CD4-positive, alpha-beta T cell (primary cell): Measurements from ENCODE around the gene CHIC2. TPM values are rescaled to one million over a fixed set of nuclear protein-coding genes. Genes with fewer than 3 reads are reported as not detected.

Source experiments
- ATAC-seq: fragments of 200-7000 bp; cut with Tn5 transposase; one replicate; pipeline ENCODE4 v1.10.0; 2022; ENCODE audit warnings: mild to moderate bottlenecking; ENCODE audit not compliant: poor library complexity
- CTCF ChIA-PET: fragments of 350-600 bp; sonication (Branson Sonifier 250); formaldehyde crosslinking; loops from one replicate; lab custom pipeline; 2021; ENCODE audit warnings: antibody characterized with exemption, inconsistent platforms; lab: Charles Lee
- POLR2A ChIA-PET: fragments of 350-600 bp; sonication (Branson Sonifier 250); formaldehyde crosslinking; loops from one replicate; lab custom pipeline; 2021; ENCODE audit warnings: antibody characterized with exemption, inconsistent platforms; lab: Charles Lee
- DNase-seq, 14 experiments: peaks; one replicate each; pipeline ENCODE4 v3.0.0-alpha.2; 2013 to 2020; ENCODE audit warnings: mixed read lengths in 2 of 14
- H3K27ac ChIP-seq, 2 donors: one replicate each; pipeline versions ENCODE4 v1.5.1 to v1.7.0; 2013; ENCODE audit warnings: low read length in 2 of 2, low read depth in 1 of 2, mild to moderate bottlenecking in 1 of 2
- H3K27me3 ChIP-seq, 2 experiments: 1 replicate in 1 of 2; 2 replicates in 1 of 2; pipeline versions ENCODE4 v1.6.1 to v1.7.0; 2013; ENCODE audit warnings: low read length in 2 of 2, control low read depth in 1 of 2, mild to moderate bottlenecking in 1 of 2, moderate library complexity in 1 of 2; ENCODE audit not compliant: insufficient read depth in 2 of 2, control insufficient read depth in 1 of 2
- H3K36me3 ChIP-seq: one replicate; pipeline ENCODE4 v1.6.1; 2013; ENCODE audit warnings: low read length, control low read depth; ENCODE audit not compliant: insufficient read depth
- H3K4me1 ChIP-seq: one replicate; pipeline ENCODE4 v1.6.1; 2013; ENCODE audit warnings: low read length, control low read depth; ENCODE audit not compliant: insufficient read depth
- H3K4me3 ChIP-seq: one replicate; pipeline ENCODE4 v1.5.1; 2013; ENCODE audit warnings: mild to moderate bottlenecking, low read length, moderate library complexity
- H3K9me3 ChIP-seq, 2 experiments: 1 replicate in 1 of 2; 2 replicates in 1 of 2; pipeline versions ENCODE4 v1.6.1 to v1.7.0; 2013; ENCODE audit warnings: low read length in 2 of 2, mild to moderate bottlenecking in 2 of 2, control low read depth in 1 of 2, moderate library complexity in 1 of 2; ENCODE audit not compliant: control insufficient read depth in 1 of 2, insufficient read depth in 1 of 2
- H3K27ac Mint-ChIP-seq: one replicate; pipeline ENCODE4 v1.8.0; 2020; ENCODE audit warnings: mixed read lengths
- H3K27me3 Mint-ChIP-seq: one replicate; pipeline ENCODE4 v1.8.0; 2021; ENCODE audit warnings: mixed read lengths
- H3K36me3 Mint-ChIP-seq: one replicate; pipeline ENCODE4 v1.8.0; 2021; ENCODE audit warnings: low read depth, mixed read lengths
- H3K4me1 Mint-ChIP-seq: one replicate; pipeline ENCODE4 v1.8.0; 2021; ENCODE audit warnings: low read depth, mixed read lengths
- H3K4me3 Mint-ChIP-seq: one replicate; pipeline ENCODE4 v1.8.0; 2020; ENCODE audit warnings: mild to moderate bottlenecking, mixed read lengths
- H3K9me3 Mint-ChIP-seq: one replicate; pipeline ENCODE4 v1.8.0; 2020; ENCODE audit warnings: mixed read lengths
- intact Hi-C, 2 experiments: fragments of 100-400 bp; cut with DNase I in 1 of 2; cut with micrococcal nuclease in 1 of 2; formaldehyde crosslinking; loops; one replicate each; pipeline versions ENCODE4 v1.15.1 to v1.9.0; 2023 to 2025; cut with DNase I, micrococcal nuclease
- total RNA-seq, 174 experiments: library from RNA in 2 of 174; stranded (reverse) in 2 of 174; gene quantifications; one replicate each; pipeline ENCODE4 v1.2.3 and lab custom pipeline; 2021 to 2026
- TF ChIP-seq, protein P1 (sequence below): fragments of 200-600 bp; IDR thresholded peaks from one replicate; pipeline ENCODE4 v1.8.0; 2022; ENCODE audit warnings: antibody characterized with exemption, mild to moderate bottlenecking

CHIC2 gene
- total RNA-seq, 2 experiments from 2014 or later: 53.8 to 59.2 TPM

DNA sequence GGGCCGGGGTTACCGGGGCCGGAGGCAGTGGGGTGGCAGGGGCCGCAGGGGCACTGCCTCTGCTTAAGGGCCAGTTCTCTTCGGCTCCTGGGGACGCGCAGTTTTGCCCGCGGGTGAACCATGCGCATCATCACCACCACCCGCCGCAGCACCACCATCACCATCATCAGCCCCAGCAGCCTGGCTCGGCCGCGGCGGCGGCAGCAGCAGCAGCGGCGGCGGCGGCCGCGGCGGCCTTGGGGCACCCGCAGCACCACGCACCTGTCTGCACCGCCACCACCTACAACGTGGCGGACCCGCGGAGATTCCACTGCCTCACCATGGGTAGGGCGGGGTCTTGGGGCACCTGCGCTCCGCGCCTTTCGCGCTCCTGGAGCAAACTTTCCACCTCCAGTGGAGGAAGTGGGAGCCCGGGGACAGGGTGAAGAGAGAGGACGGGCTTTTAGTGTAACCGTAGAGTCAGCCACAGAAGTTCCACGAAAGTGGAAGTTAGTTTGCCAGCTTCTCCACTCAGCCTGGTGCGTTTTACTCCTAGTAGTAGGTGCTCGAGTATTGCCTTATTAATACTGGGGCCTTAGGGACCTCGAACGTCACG, 36.3 kb upstream of the CHIC2 start:
- TF ChIP-seq, protein P1, sequence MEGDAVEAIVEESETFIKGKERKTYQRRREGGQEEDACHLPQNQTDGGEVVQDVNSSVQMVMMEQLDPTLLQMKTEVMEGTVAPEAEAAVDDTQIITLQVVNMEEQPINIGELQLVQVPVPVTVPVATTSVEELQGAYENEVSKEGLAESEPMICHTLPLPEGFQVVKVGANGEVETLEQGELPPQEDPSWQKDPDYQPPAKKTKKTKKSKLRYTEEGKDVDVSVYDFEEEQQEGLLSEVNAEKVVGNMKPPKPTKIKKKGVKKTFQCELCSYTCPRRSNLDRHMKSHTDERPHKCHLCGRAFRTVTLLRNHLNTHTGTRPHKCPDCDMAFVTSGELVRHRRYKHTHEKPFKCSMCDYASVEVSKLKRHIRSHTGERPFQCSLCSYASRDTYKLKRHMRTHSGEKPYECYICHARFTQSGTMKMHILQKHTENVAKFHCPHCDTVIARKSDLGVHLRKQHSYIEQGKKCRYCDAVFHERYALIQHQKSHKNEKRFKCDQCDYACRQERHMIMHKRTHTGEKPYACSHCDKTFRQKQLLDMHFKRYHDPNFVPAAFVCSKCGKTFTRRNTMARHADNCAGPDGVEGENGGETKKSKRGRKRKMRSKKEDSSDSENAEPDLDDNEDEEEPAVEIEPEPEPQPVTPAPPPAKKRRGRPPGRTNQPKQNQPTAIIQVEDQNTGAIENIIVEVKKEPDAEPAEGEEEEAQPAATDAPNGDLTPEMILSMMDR: no peak

DNA sequence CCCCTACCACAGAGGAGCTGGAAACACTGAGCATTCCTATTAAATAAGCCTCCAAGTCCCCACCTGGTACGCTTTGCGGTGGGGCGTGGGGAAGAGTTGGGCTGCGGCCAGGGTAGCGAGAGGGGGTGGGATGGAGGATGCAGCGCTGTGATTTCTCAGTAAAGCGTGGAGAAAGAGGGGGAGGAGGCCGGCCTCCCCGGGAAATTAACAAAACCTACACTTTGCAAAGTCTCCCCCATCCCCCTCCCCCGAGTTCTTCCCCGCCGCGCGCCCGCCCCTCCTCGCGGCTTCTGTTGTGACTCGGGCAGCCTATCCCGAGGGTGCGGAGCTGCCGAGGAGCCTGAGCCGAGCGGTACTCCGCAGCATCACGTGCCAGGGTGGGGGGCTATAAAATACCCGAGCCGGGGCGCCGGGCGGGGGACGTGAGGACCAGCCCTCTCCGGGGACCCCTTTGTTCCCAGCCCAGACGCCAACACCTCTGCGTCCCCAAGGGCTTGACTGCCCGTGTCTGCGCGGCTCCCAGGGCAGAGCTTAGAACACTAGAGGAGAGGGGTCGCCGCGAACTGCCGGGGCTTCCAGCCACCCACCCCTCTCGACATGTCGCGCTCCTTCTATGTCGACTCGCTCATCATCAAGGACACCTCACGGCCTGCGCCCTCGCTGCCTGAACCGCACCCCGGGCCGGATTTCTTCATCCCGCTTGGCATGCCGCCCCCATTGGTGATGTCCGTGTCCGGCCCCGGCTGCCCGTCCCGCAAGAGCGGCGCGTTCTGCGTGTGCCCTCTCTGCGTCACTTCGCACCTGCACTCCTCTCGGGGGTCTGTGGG, 35.6 kb upstream of the CHIC2 start, which contains the start of gene GSX2:
Gene GSX2, plus strand, starts transcription at position 416 of the 827 bp plus-strand sequence. Its CDS starts 182 bp downstream, at position 598.
- ATAC-seq (peak; percentile 47), DNase-seq (peak in 2 of 14 experiments; percentile 27 to 30)
- intact Hi-C loops: loop anchor here in 1 of 2 experiments (10.0 kb wide), 1 partner anchor 1235 kb away; the partner anchor contains the start of gene RASL11B
- Mint-ChIP-seq H3K4me1 (peaks cover 58% of the 10 kb centered on the region), H3K4me3 (peak within 1 kb of the TSS; percentile 75), H3K9me3 (no peaks in the 10 kb centered on the region), H3K27me3 (peaks cover 97% of the 10 kb centered on the region), H3K27ac (no peak within 1 kb of the TSS), H3K36me3 (no peaks in the 10 kb centered on the region)
- Histone ChIP-seq H3K27me3 (peaks cover 91 to 96% of the 10 kb centered on the region in 2 experiments), H3K36me3 (no peaks in the 10 kb centered on the region), H3K4me3 (peak within 1 kb of the TSS; percentile 14), H3K9me3 (peaks cover 0 to 32% of the 10 kb centered on the region in 2 experiments), H3K27ac (no peak within 1 kb of the TSS), H3K4me1 (peaks cover 42% of the 10 kb centered on the region)
- TF ChIP-seq, protein P1: no peak
- ChIA-PET POLR2A (interaction anchor here (1.2 to 2.6 kb wide), 2 partner anchors 9 to 37 kb away, joined by 4 to 10 read pairs; partner anchors contain the start of gene CHIC2), CTCF (no interaction called here)

More for the DNA sequence above, 36.3 kb upstream of the CHIC2 start:
- DNase-seq (peak in 3 of 14 experiments; percentile 10 to 53 (median 47)), ATAC-seq (peak; percentile 28)
- Histone ChIP-seq H3K36me3 (no peaks in the 10 kb centered on the region), H3K4me1 (peaks cover 42% of the 10 kb centered on the region), H3K27ac (no peak overlapping the region), H3K9me3 (peaks cover 0 to 32% of the 10 kb centered on the region in 2 experiments), H3K4me3 (peak overlapping the region; percentile 14), H3K27me3 (peaks cover 90 to 96% of the 10 kb centered on the region in 2 experiments)
- Mint-ChIP-seq H3K4me1 (peaks cover 58% of the 10 kb centered on the region), H3K4me3 (peak overlapping the region; percentile 46), H3K27me3 (peaks cover 97% of the 10 kb centered on the region), H3K9me3 (no peaks in the 10 kb centered on the region), H3K36me3 (no peaks in the 10 kb centered on the region), H3K27ac (no peak overlapping the region)
- ChIA-PET POLR2A (no interaction called here), CTCF (no interaction called here)
- intact Hi-C loops: no loop called here

DNA sequence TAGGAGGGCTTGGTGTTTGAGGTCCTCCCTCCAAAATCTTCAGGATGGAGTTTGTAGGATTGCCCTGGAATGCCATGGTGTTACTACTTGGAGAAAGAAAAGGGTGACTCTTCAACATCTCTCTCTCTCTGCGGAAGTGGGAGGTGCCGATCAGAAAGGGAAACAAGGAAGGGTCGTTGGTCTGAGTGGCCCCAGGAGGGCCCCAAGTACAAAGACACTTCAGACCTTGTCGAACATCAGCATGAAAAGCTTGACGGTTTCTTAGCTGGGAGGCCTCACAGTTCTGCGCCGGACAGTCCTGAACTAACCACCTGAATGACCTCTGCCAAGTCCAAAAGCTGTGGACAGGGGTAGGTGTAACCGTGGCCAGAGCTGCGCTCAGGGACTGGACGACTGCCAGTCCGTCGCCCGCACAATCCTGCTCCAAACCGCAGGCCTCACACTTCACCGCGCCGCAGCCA, 34.9 kb upstream of the CHIC2 start:
- Histone ChIP-seq H3K9me3 (peaks cover 0 to 32% of the 10 kb centered on the region in 2 experiments), H3K27me3 (peaks cover 95 to 96% of the 10 kb centered on the region in 2 experiments), H3K4me1 (peaks cover 42% of the 10 kb centered on the region), H3K27ac (no peak overlapping the region), H3K36me3 (no peaks in the 10 kb centered on the region), H3K4me3 (peak overlapping the region; percentile 0)
- peaks cover 55% of the 10 kb centered on the region for H3K4me1 Mint-ChIP-seq
- intact Hi-C loops: loop anchor here in 1 of 2 experiments (10.0 kb wide), 1 partner anchor 1235 kb away; the partner anchor contains the start of gene RASL11B
- no peaks in the 10 kb centered on the region for H3K36me3 Mint-ChIP-seq
- ChIA-PET CTCF (interaction anchor here (1.1 kb wide), 1 partner anchor 9 kb away, joined by 3 read pairs; no protein-coding TSS in a partner anchor), POLR2A (interaction anchor here (1.2 to 2.6 kb wide), 2 partner anchors 10 to 36 kb away, joined by 4 to 10 read pairs; partner anchors contain the start of gene CHIC2)
- no peak overlapping the region for H3K27ac Mint-ChIP-seq
- TF ChIP-seq, protein P1: no peak
- H3K4me3 Mint-ChIP-seq: peak overlapping the region; percentile 75
- ATAC-seq (no peak), DNase-seq (peak in 1 of 14 experiments; percentile 15)
- H3K27me3 Mint-ChIP-seq: peaks cover 97% of the 10 kb centered on the region
- no peaks in the 10 kb centered on the region for H3K9me3 Mint-ChIP-seq
